Hepatocyte (in vitro differentiated cells): ENCODE data around the gene CD22.

Experiments
- CTCF ChIP-seq: fragments of 200-600 bp; sonication (generic); IDR thresholded peaks from 2 replicates; pipeline ENCODE4 v1.5.1; 2016; ENCODE audit warnings: antibody characterized with exemption, mild to moderate bottlenecking; ENCODE audit not compliant: poor library complexity
- EZH2 ChIP-seq: fragments of 200-600 bp; sonication (generic); IDR thresholded peaks from 2 replicates; pipeline ENCODE4 v1.6.1; 2016; ENCODE audit warnings: antibody characterized with exemption, mild to moderate bottlenecking, borderline replicate concordance
- EZH2phosphoT487 ChIP-seq: fragments of 200-600 bp; sonication (generic); IDR thresholded peaks from one replicate; pipeline ENCODE4 v1.6.1; 2018; ENCODE audit warnings: antibody characterized with exemption, mild to moderate bottlenecking, low read depth, moderate library complexity; ENCODE audit not compliant: unreplicated experiment, severe bottlenecking

- TF ChIP-seq CTCF, result no peak
- TF ChIP-seq EZH2phosphoT487, result no peak
- no peak for TF ChIP-seq EZH2
These were observed 29.0 kb downstream of the CD22 start, which contains the start of gene FFAR3 for GRCh38 chr19:35357867-35358573.
